Epithelial cell of proximal tubule (primary cell): ENCODE measurements around the gene UBA1. TPM values are rescaled to one million over a fixed set of nuclear protein-coding genes. Genes with fewer than 3 reads are reported as not detected.

Source experiments
- DNase-seq: peaks from one replicate; pipeline ENCODE4 v3.0.0-alpha.2; 2011; ENCODE audit warnings: low read depth
- H3K4me3 ChIP-seq: 2 replicates; pipeline ENCODE4 v1.5.1; 2011; ENCODE audit warnings: low read depth, mild to moderate bottlenecking, low read length
- CTCF ChIP-seq: conservative IDR thresholded peaks from 2 replicates; pipeline ENCODE4 v1.5.1; 2012; ENCODE audit warnings: low read depth, mild to moderate bottlenecking, low read length
- total RNA-seq: library from RNA; depleted of rRNA; stranded (reverse); fragments of >200 nt; gene quantifications from 2 replicates; pipeline ENCODE4 v1.2.3, GENCODE V29; 2015

Gene UBA1
- total RNA-seq, 1 donor from 2014 or later: 161 TPM

- H3K4me3 ChIP-seq: no peak overlapping the region
- no peak for TF ChIP-seq CTCF
- DNase-seq: no peak
Observed at GRCh38 chrX:47229427-47229826, 35.8 kb downstream of the UBA1 start.

GRCh38 chrX:47230136-47230868 is 36.7 kb downstream of the UBA1 start:
- TF ChIP-seq CTCF: no peak
- no peak for DNase-seq
- H3K4me3 ChIP-seq: no peak overlapping the region

GRCh38 chrX:47231167-47231566 is 37.5 kb downstream of the UBA1 start:
- DNase-seq: no peak
- TF ChIP-seq CTCF: no peak

GRCh38 chrX:47232197-47232802 is 38.7 kb downstream of the UBA1 start:
- DNase-seq: no peak
- H3K4me3 ChIP-seq: peak overlapping the region; percentile 66
- no peak for TF ChIP-seq CTCF

More at GRCh38 chrX:47231167-47231566, 37.5 kb downstream of the UBA1 start:
- H3K4me3 ChIP-seq: no peak overlapping the region

GRCh38 chrX:47232803-47233332 is 39.2 kb downstream of the UBA1 start, which contains the start of gene USP11:
TSS of gene USP11 (plus strand) at chrX:47233009. CDS start at chrX:47233044, 35 bp downstream.
- DNase-seq: no peak
- TF ChIP-seq CTCF: no peak
- H3K4me3 ChIP-seq: peak within 1 kb of the TSS; percentile 68

- DNase-seq: peak; percentile 68
- no peak for TF ChIP-seq CTCF
- H3K4me3 ChIP-seq: peak overlapping the region; percentile 68
Observed at GRCh38 chrX:47233333-47234113, 39.9 kb downstream of the UBA1 start.
